ENCODE data around the gene RBPJ. TPM values are rescaled to one million over a fixed set of nuclear protein-coding genes. Genes with fewer than 3 reads are reported as not detected.

RBPJ gene
- total RNA-seq, 1 experiment from 2014 or later = 53.8 TPM

- H4K20me1 ChIP-seq (ENCODE audit: insufficient read depth) = no peaks in the 10 kb centered on the region
- no peak for TF ChIP-seq CTCF (conservative IDR thresholded peaks at IDR 0.05)
- no peak for TF ChIP-seq EZH2 (IDR thresholded peaks at IDR 0.05; ENCODE audit: low read depth)
- H3K36me3 ChIP-seq (ENCODE audit: low read depth) = no peaks in the 10 kb centered on the region
- BruUV-seq (replicated peaks) = no TSS peak
- CTCF ChIA-PET = no interaction called here
- no peaks in the 10 kb centered on the region for H3K79me2 ChIP-seq (ENCODE audit: low read depth)
- intact Hi-C loops (cut with micrococcal nuclease; ENCODE audit: unreplicated experiment) = no loop called here
- H3K27ac ChIP-seq = no peak overlapping the region
- no peak overlapping the region for H3K4me3 ChIP-seq
- no peaks in the 10 kb centered on the region for H3K4me1 ChIP-seq (replicated peaks; ENCODE audit: insufficient read depth)
- no peak overlapping the region for H3K4me2 ChIP-seq
- no peaks in the 10 kb centered on the region for H3K27me3 ChIP-seq (ENCODE audit: insufficient read depth, low read depth)
- POLR2A ChIA-PET (ENCODE audit: unreplicated experiment) = interaction anchor here (0.5 kb wide), 1 partner anchor 12 kb away, joined by 3 read pairs; no protein-coding TSS in a partner anchor
- H3K9me3 ChIP-seq (ENCODE audit: insufficient read depth, low read depth) = no peaks in the 10 kb centered on the region
- no peak overlapping the region for H2AFZ ChIP-seq
- no peaks in the 10 kb centered on the region for H3F3A ChIP-seq (ENCODE audit: insufficient read depth, low read depth)
- no peaks in the 10 kb centered on the region for H3K9me2 ChIP-seq (ENCODE audit: insufficient read depth)
- DNase-seq = no peak
Measured at GRCh38 chr4:26296021-26296420, 24.8 kb upstream of the RBPJ start.

GRCh38 chr4:26296514-26296913 is 24.3 kb upstream of the RBPJ start:
- no peaks in the 10 kb centered on the region for H3K79me2 ChIP-seq (ENCODE audit: low read depth)
- H3K9me3 ChIP-seq (ENCODE audit: insufficient read depth, low read depth) = no peaks in the 10 kb centered on the region
- CTCF ChIA-PET = no interaction called here
- DNase-seq = no peak
- intact Hi-C loops (cut with micrococcal nuclease; ENCODE audit: unreplicated experiment) = no loop called here
- no TSS peak for BruUV-seq (replicated peaks)
- no peaks in the 10 kb centered on the region for H4K20me1 ChIP-seq (ENCODE audit: insufficient read depth)
- H2AFZ ChIP-seq = no peak overlapping the region
- no peak overlapping the region for H3K27ac ChIP-seq
- no peak overlapping the region for H3K4me3 ChIP-seq
- no peak overlapping the region for H3K4me2 ChIP-seq
- H3K9me2 ChIP-seq (ENCODE audit: insufficient read depth) = no peaks in the 10 kb centered on the region
- no peaks in the 10 kb centered on the region for H3K4me1 ChIP-seq (replicated peaks; ENCODE audit: insufficient read depth)
- POLR2A ChIA-PET (ENCODE audit: unreplicated experiment) = interaction anchor here (0.5 kb wide), 1 partner anchor 13 kb away, joined by 3 read pairs; no protein-coding TSS in a partner anchor
- H3F3A ChIP-seq (ENCODE audit: insufficient read depth, low read depth) = no peaks in the 10 kb centered on the region
- no peaks in the 10 kb centered on the region for H3K36me3 ChIP-seq (ENCODE audit: low read depth)
- TF ChIP-seq CTCF (conservative IDR thresholded peaks at IDR 0.05) (no peak), EZH2 (IDR thresholded peaks at IDR 0.05; ENCODE audit: low read depth) (no peak)
- no peaks in the 10 kb centered on the region for H3K27me3 ChIP-seq (ENCODE audit: insufficient read depth, low read depth)

- intact Hi-C loops (cut with micrococcal nuclease; ENCODE audit: unreplicated experiment) = no loop called here
- Histone ChIP-seq H3K27ac (no peak overlapping the region), H3K9me3 (ENCODE audit: insufficient read depth, low read depth) (no peaks in the 10 kb centered on the region), H3K4me2 (no peak overlapping the region), H3K79me2 (ENCODE audit: low read depth) (no peaks in the 10 kb centered on the region), H3K27me3 (ENCODE audit: insufficient read depth, low read depth) (no peaks in the 10 kb centered on the region), H2AFZ (no peak overlapping the region), H3K9me2 (ENCODE audit: insufficient read depth) (no peaks in the 10 kb centered on the region), H4K20me1 (ENCODE audit: insufficient read depth) (no peaks in the 10 kb centered on the region), H3F3A (ENCODE audit: insufficient read depth, low read depth) (no peaks in the 10 kb centered on the region), H3K4me1 (replicated peaks; ENCODE audit: insufficient read depth) (no peaks in the 10 kb centered on the region), H3K36me3 (ENCODE audit: low read depth) (no peaks in the 10 kb centered on the region), H3K4me3 (no peak overlapping the region)
- BruUV-seq (replicated peaks) = no TSS peak
- DNase-seq = no peak
- TF ChIP-seq EZH2 (IDR thresholded peaks at IDR 0.05; ENCODE audit: low read depth) (no peak), CTCF (conservative IDR thresholded peaks at IDR 0.05) (no peak)
- POLR2A ChIA-PET (ENCODE audit: unreplicated experiment) = no interaction called here
- CTCF ChIA-PET = interaction anchor here (0.6 kb wide), 1 partner anchor 165 kb away, joined by 3 read pairs; no protein-coding TSS in a partner anchor
Measured at GRCh38 chr4:26297219-26297618, 23.6 kb upstream of the RBPJ start.
